Sigmoid colon (tissue), 7 donors: ENCODE measurements around the gene KMT2C. TPM values are rescaled to one million over a fixed set of nuclear protein-coding genes. Genes with fewer than 3 reads are reported as not detected.
"Not testable (repeated sequence)": the region's sequence is repeated elsewhere in the genome, so short reads cannot be mapped to it uniquely, and the experiment has no call there.

Source experiments
- DNase-seq: peaks from one replicate; pipeline ENCODE4 v3.0.0-alpha.2; 2019
- H3K27ac ChIP-seq, 4 donors: fragments of 200-600 bp; sonication (generic); one replicate each; pipeline ENCODE4 v1.5.1; 2016 to 2019; ENCODE audit warnings: mild to moderate bottlenecking in 1 of 4
- H3K27me3 ChIP-seq, 3 donors: fragments of 200-600 bp; sonication (generic); one replicate each; pipeline ENCODE4 v1.5.1; 2019; ENCODE audit warnings: mild to moderate bottlenecking in 1 of 3
- H3K36me3 ChIP-seq, 4 donors: fragments of 200-600 bp; sonication (generic); one replicate each; pipeline ENCODE4 v1.5.1; 2016 to 2019
- H3K4me1 ChIP-seq, 4 donors: fragments of 200-600 bp; sonication (generic); one replicate each; pipeline ENCODE4 v1.5.1; 2017 to 2019
- H3K4me3 ChIP-seq, 4 donors: fragments of 200-600 bp; sonication (generic); one replicate each; pipeline ENCODE4 v1.5.1; 2017 to 2019; ENCODE audit warnings: mild to moderate bottlenecking in 2 of 4, moderate library complexity in 1 of 4
- H3K9me3 ChIP-seq, 4 donors: fragments of 200-600 bp in 3 of 4; sonication (generic) in 3 of 4; one replicate each; pipeline versions ENCODE4 v1.5.1 to v1.6.1; 2013 to 2019
- CTCF ChIP-seq, 4 experiments: fragments of 450-650 bp in 3 of 4; fragments of 200-600 bp in 1 of 4; IDR thresholded peaks; one replicate each; pipeline ENCODE4 v1.5.1; 2016 to 2019; ENCODE audit warnings: antibody characterized with exemption in 4 of 4, mild to moderate bottlenecking in 3 of 4, moderate library complexity in 2 of 4
- EP300 ChIP-seq, 4 donors: sonication (generic); formaldehyde crosslinking; IDR thresholded peaks; one replicate each; pipeline ENCODE4 v1.6.1; 2017; ENCODE audit warnings: antibody characterized with exemption in 4 of 4
- POLR2A ChIP-seq, 2 donors: fragments of 450-650 bp; IDR thresholded peaks; one replicate each; pipeline ENCODE4 v1.6.1; 2016; ENCODE audit warnings: antibody characterized with exemption in 2 of 2, mild to moderate bottlenecking in 2 of 2, moderate library complexity in 2 of 2
- POLR2AphosphoS5 ChIP-seq, 4 donors: sonication (generic); formaldehyde crosslinking; IDR thresholded peaks; one replicate each; pipeline ENCODE4 v1.6.1; 2017; ENCODE audit warnings: antibody characterized with exemption in 4 of 4
- WGBS, 2 donors: extraction: QIAGEN DNeasy Blood & Tissue Kit; methylation state at CpG; one replicate each; pipeline ENCODE4 v1.1.7; 2013; 5-methylcytosine and 5-hydroxymethylcytosine counted together
- intact Hi-C: fragments of 100-400 bp; cut with DNase I; formaldehyde crosslinking; loops from one replicate; pipeline ENCODE4 v1.15.1; 2023
- polyA plus RNA-seq, 3 donors: library from polyadenylated mRNA; stranded (reverse); fragments of 200-250 nt; gene quantifications; one replicate each; pipeline ENCODE4 v1.2.3, GENCODE V29; 2013
- total RNA-seq, 4 donors: library from RNA; depleted of rRNA; stranded (reverse); fragments of >200 nt; gene quantifications; one replicate each; pipeline ENCODE4 v1.1.0, GENCODE V29; 2016
- donor health status: healthy with polysubstance abuse.
- donor health status: Bipolar disorder and iron deficiency.
- donor health status: healthy.

Gene KMT2C
- total and polyA plus RNA-seq, 7 donors, result 7.4 to 75.6 (median 46.4) TPM

- 93 to 96% methylated on average over 2 of the region's 2 CpGs for WGBS, 2 donors
- no peak overlapping the region for H3K4me3 ChIP-seq
- H3K4me1 ChIP-seq, result no peaks in the 10 kb centered on the region
- intact Hi-C loops, result no loop called here
- no peaks in the 10 kb centered on the region for H3K9me3 ChIP-seq
- DNase-seq, result no peak
- H3K27me3 ChIP-seq, result no peaks in the 10 kb centered on the region
- no peaks in the 10 kb centered on the region for H3K36me3 ChIP-seq
- no peak overlapping the region for H3K27ac ChIP-seq
- no peak for TF ChIP-seq CTCF (IDR thresholded peaks at IDR 0.05)
- TF ChIP-seq POLR2A (IDR thresholded peaks at IDR 0.05), result no peak
- no peak for TF ChIP-seq EP300 (IDR thresholded peaks at IDR 0.05)
- TF ChIP-seq POLR2AphosphoS5 (IDR thresholded peaks at IDR 0.05), result no peak
Observed at GRCh38 chr7:152477079-152477478, 41.3 kb upstream of the KMT2C start.

- no peaks in the 10 kb centered on the region for H3K9me3 ChIP-seq
- no peaks in the 10 kb centered on the region for H3K4me1 ChIP-seq
- no peak for DNase-seq
- no peak overlapping the region for H3K4me3 ChIP-seq
- no peak for TF ChIP-seq POLR2A (IDR thresholded peaks at IDR 0.05)
- no peak for TF ChIP-seq POLR2AphosphoS5 (IDR thresholded peaks at IDR 0.05)
- no peak for TF ChIP-seq CTCF (IDR thresholded peaks at IDR 0.05)
- H3K27me3 ChIP-seq, result no peaks in the 10 kb centered on the region
- WGBS, 2 donors, result 94 to 96% methylated on average over 3 of the region's 3 CpGs
- H3K27ac ChIP-seq, result no peak overlapping the region
- intact Hi-C loops, result no loop called here
- no peaks in the 10 kb centered on the region for H3K36me3 ChIP-seq
Observed at GRCh38 chr7:152476551-152476950, 40.7 kb upstream of the KMT2C start.

GRCh38 chr7:152471023-152471620 lies 35.3 kb upstream of the KMT2C start:
- DNase-seq, H3K4me3 ChIP-seq, H3K4me1 ChIP-seq, H3K9me3 ChIP-seq, intact Hi-C loops, H3K27ac ChIP-seq, H3K36me3 ChIP-seq, H3K27me3 ChIP-seq: not testable (repeated sequence)
- 97 to 98% methylated on average over 8 of the region's 8 CpGs for WGBS, 2 donors

- DNase-seq, H3K4me3 ChIP-seq, H3K27me3 ChIP-seq, H3K36me3 ChIP-seq, H3K9me3 ChIP-seq, H3K27ac ChIP-seq, H3K4me1 ChIP-seq, intact Hi-C loops: not testable (repeated sequence)
- 79 to 80% methylated on average over 7 of the region's 7 CpGs for WGBS, 2 donors
Observed at GRCh38 chr7:152470251-152471022, 34.6 kb upstream of the KMT2C start.

- H3K4me3 ChIP-seq, H3K9me3 ChIP-seq, H3K27ac ChIP-seq, H3K4me1 ChIP-seq, H3K27me3 ChIP-seq, H3K36me3 ChIP-seq, DNase-seq: not testable (repeated sequence)
- intact Hi-C loops, result loop anchor here (10.0 kb wide), 2 partner anchors 135 to 285 kb away; partner anchors contain the start of gene ACTR3B
- 79 to 90% methylated on average over 7 of the region's 7 CpGs for WGBS, 2 donors
Observed at GRCh38 chr7:152469576-152469975, 33.8 kb upstream of the KMT2C start.

- H3K36me3 ChIP-seq, result no peaks in the 10 kb centered on the region
- no peak overlapping the region for H3K27ac ChIP-seq
- H3K27me3 ChIP-seq, result no peaks in the 10 kb centered on the region
- TF ChIP-seq POLR2A (IDR thresholded peaks at IDR 0.05) (no peak), CTCF (IDR thresholded peaks at IDR 0.05) (no peak)
- intact Hi-C loops, result loop anchor here (10.0 kb wide), 2 partner anchors 132 to 288 kb away; partner anchors contain the start of gene ACTR3B
- no peak for DNase-seq
- H3K4me3 ChIP-seq, result no peak overlapping the region
- no peaks in the 10 kb centered on the region for H3K9me3 ChIP-seq
- peaks cover 0 to 19% (median 14%) of the 10 kb centered on the region in 4 donors for H3K4me1 ChIP-seq
- WGBS, 2 donors, result 94 to 95% methylated on average over 9 of the region's 9 CpGs
Observed at GRCh38 chr7:152467225-152467624, 31.4 kb upstream of the KMT2C start.
